Astrocyte of the cerebellum (primary cell): ENCODE data around the gene SMYD3.

ENCODE experiments used
- DNase-seq: peaks from one replicate; pipeline ENCODE4 v3.0.0-alpha.2; 2011; ENCODE audit warnings: low read depth
- H3K4me3 ChIP-seq: 2 replicates; pipeline ENCODE4 v1.5.1; 2011; ENCODE audit warnings: mild to moderate bottlenecking, low read depth, low read length, moderate library complexity
- in situ Hi-C: cut with HindIII; loops from 2 replicates; pipeline ENCODE4 v1.10.0; 2017; ENCODE audit warnings: low sequenced_read_pairs
- TF ChIP-seq, protein P1 (sequence below): IDR thresholded peaks from 2 replicates; pipeline ENCODE4 v1.5.1; 2012; ENCODE audit warnings: low read length, low read depth, moderate library complexity, mild to moderate bottlenecking; ENCODE audit errors: missing control alignments

Gene SMYD3

GRCh38 chr1:245835386-245835785 is 671.7 kb downstream of the SMYD3 start:
- H3K4me3 ChIP-seq: no peak overlapping the region
- TF ChIP-seq, protein P1, sequence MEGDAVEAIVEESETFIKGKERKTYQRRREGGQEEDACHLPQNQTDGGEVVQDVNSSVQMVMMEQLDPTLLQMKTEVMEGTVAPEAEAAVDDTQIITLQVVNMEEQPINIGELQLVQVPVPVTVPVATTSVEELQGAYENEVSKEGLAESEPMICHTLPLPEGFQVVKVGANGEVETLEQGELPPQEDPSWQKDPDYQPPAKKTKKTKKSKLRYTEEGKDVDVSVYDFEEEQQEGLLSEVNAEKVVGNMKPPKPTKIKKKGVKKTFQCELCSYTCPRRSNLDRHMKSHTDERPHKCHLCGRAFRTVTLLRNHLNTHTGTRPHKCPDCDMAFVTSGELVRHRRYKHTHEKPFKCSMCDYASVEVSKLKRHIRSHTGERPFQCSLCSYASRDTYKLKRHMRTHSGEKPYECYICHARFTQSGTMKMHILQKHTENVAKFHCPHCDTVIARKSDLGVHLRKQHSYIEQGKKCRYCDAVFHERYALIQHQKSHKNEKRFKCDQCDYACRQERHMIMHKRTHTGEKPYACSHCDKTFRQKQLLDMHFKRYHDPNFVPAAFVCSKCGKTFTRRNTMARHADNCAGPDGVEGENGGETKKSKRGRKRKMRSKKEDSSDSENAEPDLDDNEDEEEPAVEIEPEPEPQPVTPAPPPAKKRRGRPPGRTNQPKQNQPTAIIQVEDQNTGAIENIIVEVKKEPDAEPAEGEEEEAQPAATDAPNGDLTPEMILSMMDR: no peak
- DNase-seq: no peak
- in situ Hi-C loops: no loop called here

GRCh38 chr1:245834002-245834401 is 673.1 kb downstream of the SMYD3 start:
- DNase-seq: no peak
- TF ChIP-seq, protein P1: no peak
- no peak overlapping the region for H3K4me3 ChIP-seq
- in situ Hi-C loops: loop anchor here (5.0 kb wide), 1 partner anchor 33 kb away; no protein-coding TSS in a partner anchor

DNA sequence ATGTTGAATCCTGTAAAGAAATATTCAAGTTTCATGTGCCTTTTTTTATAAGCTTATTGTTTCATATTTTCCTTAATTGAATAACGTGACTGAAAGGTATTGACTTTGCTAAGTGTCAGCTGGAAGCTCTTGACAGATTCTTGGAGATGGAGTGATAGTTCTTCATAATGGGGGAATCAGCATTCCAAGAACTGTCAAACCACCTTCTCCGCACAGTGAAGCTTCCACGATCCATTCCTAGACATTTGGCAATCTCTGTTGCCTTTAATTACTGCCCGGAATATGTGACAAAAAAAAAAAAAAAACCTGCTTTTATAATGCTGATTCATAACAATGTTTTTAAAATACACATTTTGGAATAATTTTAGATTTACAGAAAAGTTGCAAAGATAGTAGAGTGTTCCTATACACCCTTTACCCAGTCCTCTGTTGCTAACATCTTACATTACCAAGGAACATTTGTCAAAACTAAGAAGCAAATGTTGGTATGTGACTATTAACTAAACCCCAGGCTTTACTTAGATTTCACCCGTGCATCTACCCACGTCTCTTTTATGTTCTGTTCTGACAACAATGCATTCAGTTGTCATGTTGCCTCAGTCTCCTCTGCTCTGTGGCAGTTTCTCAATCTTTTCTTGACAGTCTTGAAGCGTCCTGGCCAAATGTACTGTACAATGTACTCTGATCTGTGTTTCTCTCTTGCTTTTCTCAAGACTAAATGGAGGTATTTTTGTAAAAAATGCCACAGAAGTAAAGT is 674.1 kb downstream of the SMYD3 start:
- in situ Hi-C loops: loop anchor here (5.0 kb wide), 1 partner anchor 34 kb away; no protein-coding TSS in a partner anchor
- no peak overlapping the region for H3K4me3 ChIP-seq
- TF ChIP-seq, protein P1: no peak
- no peak for DNase-seq

DNA sequence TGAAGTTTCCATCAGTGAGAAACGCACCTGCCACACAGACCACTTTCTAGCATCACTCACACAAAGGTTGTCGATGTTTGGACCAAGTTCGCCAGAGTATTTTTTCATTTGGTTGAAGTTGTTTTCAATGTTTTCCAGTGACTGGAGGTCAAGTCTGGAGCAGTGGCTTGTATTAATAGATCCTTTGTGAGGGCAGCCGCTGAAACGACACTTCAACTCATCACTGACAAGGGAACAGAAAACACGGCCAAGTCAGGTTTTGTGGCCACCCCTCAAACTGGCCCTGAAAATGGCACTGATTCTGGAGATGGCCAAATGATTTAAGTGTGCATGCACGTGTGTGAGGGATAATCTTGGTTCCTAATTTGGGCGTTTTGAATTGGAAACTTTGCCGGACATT is 675.6 kb downstream of the SMYD3 start:
- H3K4me3 ChIP-seq: no peak overlapping the region
- no peak for DNase-seq
- TF ChIP-seq, protein P1: no peak
- in situ Hi-C loops: loop anchor here (5.0 kb wide), 1 partner anchor 36 kb away; no protein-coding TSS in a partner anchor

GRCh38 chr1:245829826-245830225 is 677.3 kb downstream of the SMYD3 start:
- no peak for DNase-seq
- TF ChIP-seq, protein P1: no peak
- no peak overlapping the region for H3K4me3 ChIP-seq
- in situ Hi-C loops: loop anchor here (5.0 kb wide), 1 partner anchor 37 kb away; no protein-coding TSS in a partner anchor

DNA sequence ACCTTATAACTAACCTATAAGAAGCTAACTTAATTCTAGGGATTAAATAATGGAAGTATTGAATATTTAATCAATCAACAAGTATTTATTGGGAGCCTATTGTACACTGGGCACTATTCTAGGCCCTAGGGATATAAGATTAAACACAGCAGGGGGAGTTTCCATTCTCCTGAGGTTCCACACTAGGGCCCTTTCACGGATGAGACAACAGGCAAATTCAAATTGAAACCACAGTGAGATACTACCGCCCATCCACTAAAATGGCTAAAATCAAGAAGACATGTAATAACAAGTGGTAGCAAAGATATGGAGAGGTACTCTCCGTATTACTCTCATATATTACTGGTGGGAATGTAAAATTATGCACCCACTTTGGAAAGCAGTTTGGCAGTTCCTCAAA is 677.9 kb downstream of the SMYD3 start:
- H3K4me3 ChIP-seq: no peak overlapping the region
- in situ Hi-C loops: no loop called here
- TF ChIP-seq, protein P1: no peak
- DNase-seq: no peak
